Fibroblast of skin of back (primary cell): ENCODE measurements around the gene STAMBPL1.
A peak's percentile ranks its signal among the peaks of the same experiment; 100 is the strongest.

Experiments
- DNase-seq: peaks from one replicate; pipeline ENCODE4 v3.0.0-alpha.2; 2013

STAMBPL1 gene

DNA sequence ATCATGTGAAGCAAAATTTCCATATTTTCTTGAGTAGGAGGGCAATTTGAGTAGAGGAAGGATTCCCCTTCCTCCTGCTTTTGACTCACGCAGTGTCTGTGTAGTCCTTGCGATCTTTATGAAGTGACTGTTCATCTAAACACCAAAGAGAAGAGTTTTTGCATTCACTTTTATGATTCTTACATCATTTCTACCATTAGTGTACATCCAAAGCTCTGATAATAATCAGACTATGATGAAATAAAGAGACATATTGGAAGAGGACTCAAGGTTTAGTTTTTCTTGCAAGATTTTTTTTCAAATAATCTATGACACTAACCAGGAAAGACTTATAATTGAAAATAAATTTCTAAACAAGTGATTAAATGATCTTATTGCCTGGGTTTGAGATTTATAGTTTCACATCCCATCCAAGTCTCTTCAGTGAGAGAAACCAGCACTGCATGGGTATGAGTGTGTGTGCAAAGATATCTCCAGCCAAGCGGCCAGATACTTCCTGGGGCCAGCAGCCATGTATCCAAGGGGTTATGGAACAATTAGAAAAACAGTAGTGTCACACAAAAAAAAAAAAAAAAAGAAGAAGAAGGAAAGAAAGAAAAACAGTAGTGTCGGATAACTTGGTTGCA lies 74.5 kb downstream of the STAMBPL1 start:
- no peak for DNase-seq

DNA sequence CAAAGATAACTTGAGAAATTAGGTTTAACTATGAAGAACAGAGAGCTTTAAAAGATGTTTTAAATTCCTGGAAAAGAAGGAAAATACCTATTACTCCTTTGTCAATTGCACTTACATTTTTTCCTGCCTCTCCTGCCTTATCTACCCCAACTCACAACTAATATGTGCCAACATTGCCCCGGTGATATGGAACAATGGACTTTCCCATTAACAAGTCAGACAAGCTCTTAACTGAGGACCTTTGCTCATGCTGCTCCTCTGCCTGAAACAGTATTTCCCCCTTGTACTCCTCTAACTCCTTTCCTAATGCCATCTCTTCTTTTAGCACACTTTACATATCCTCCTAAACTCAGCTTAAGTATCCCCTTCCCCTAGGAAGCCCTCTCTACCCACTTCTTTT lies 77.3 kb downstream of the STAMBPL1 start:
- no peak for DNase-seq

DNA sequence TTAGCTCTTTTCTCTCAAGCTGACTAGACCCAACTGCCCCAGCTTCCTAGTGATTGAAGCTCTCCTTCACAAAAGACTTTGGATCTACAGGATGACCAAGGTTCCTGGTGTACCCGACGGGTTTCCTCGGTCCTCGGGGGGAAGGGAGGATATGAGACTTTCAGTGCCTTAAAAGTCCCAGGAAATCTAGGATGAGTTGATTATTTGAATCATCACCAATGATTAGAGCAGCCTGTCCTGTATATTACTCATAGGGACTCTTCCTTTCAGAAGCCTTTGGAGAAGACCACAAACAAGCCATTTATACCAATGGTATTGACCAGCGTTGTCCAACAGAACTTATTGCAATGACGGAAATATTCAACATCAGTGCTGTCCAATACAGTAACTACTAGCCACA lies 78.7 kb downstream of the STAMBPL1 start:
- no peak for DNase-seq

DNA sequence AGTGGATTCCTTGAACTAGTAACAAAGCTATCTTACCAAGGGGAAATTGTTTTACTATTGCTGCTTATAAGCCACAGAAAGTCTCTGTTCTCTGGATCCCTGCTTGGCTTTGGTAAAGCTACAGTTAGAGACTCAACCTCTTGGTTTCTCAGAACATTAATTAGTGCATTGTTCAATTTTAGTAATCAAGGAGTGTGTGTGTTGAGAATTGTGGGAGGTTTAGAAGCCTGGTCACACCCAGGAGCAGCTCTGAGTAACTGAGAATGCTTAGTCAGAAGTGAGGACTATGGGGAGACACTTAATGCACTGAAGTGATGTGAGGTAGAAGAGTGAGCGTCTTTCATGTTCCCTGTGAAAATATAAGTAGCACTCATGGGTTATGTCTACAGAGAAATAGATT lies 80.8 kb downstream of the STAMBPL1 start:
- DNase-seq: no peak

DNA sequence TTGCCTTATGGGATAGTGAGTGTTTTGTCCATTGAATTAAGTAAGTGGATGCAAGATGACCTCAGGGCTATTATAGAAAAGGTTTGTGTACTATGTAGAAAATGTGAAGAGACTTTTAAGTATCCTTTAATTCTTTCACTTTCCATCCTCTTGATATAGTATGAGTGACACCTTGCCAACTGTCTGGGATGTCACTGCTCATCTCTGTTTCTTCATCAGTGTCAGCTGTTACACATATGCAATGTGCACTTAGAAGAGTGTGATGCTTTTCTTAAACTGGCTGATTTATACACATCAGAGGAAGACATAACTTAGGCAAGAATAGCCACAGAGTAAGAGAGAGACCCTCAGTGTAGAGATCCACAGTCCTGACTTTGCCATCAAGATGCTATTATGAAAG lies 81.2 kb downstream of the STAMBPL1 start:
- no peak for DNase-seq

DNA sequence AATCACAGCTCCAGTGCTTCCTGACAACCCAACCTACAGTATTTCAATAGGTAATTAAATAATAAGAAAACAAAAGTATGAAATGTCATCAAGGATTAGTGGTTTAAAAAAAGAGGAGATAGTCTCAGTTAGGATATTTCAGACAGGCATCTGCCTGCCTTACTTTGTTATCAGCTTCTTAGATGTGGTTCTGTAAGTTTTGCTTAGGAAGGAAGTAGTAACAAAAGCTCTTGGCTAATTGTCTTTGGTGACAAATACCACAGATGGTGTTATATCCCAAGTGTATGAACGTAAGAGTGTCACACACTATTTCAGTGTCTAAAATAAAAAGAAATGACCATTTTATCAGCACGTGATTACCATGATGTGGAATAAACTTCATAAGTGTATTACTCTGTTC lies 82.3 kb downstream of the STAMBPL1 start:
- no peak for DNase-seq

DNA sequence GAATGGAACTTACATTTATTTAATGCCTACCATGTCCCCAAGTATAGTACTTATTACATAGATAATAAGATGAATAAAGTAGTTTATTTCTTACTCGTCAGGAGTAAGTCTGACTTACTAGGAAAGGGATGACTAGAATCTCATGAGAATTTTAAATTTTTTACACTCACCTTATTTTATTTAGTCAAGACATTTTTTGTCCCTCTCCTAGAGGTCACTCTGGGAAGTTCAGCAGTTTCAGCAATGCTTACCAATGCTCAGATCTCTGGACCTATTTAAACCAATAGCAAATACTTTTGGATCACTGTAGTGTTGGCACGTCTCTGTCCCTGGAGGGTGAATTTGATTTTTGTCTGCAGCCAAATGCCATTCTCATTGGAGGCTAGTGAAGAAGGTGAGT lies 83.3 kb downstream of the STAMBPL1 start:
- no peak for DNase-seq

DNA sequence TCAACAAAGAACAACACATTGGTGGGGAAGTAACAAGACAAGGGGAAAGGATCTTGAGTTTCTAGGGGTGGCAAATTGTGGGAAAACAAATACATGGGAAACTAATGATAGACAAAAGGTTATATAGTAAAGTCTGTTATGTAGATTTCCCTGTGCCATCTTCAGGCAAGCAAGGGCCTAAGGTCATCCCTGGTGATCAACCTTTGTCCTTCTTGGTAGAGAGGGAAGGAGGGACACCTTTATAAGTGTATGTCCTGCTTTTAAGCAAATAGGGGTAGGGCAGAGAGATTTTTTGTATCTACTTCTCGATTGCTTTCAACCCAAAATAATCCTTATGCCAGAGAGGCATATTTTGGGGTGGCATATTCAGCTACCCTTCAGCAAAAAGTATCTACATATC lies 84.3 kb downstream of the STAMBPL1 start:
- DNase-seq: no peak

DNA sequence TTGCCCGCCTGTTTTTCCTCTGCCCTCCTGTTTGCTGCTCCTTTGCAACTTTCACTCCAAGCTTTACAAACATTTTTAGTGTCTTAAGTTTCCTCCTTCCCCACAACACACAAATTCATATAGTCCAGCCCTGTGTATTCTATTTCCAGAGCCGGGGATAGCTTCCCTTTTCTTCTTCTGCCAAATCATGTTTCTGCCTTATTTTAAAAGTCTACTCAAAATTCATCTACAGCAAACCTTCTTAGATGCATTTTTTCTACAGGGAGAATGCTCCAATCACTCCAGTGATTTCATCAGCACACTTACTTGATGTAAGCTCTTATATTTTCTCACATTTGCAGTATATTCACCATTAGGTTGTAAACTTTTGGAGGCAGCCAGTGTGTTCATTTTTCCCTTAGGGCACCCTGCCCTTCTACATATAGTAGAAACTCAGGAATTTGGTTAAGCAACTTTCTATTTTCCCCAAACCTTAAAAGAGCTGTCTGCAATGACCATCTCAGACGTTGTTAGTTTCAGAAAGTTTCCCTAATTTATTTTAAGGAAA lies 84.9 kb downstream of the STAMBPL1 start:
- DNase-seq: no peak

DNA sequence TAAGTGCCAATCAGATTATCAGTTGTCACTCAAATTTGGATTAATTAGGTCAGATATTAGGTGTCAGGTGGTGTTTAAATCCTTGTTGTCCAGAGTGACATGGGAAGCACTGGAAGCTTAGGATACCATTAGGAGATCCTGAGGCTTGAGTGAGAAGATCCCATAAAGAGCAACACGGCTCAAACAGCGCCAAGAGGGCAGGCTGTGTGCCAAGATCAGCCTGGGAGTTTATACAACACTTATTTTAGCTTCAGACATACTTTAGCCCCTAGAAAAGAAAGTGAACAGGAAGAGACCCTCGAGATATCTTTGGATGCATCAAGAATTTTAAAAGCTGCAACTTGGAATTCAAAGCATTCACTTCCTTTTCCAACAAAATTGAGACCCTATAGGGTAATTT lies 86.8 kb downstream of the STAMBPL1 start:
- no peak for DNase-seq

DNA sequence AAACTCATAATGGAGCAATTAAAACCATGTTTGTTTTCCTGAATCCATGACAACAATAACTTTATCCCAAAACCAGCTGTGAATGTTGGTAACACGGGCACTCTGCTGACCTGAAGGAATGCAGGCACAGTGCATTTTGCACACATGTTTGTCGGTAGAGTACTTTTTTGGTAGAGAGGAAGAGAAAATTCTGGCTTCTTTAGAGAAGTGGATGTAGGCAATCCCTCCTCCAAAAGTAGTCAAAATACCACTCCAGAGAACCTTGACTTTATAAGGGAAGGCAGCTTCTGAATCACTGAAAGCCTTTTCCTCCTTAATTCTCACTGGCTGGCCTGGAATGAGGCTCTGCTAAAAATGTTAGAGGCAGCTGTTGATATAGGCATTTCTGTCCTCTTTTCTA lies 88.3 kb downstream of the STAMBPL1 start:
- peak; percentile 71 for DNase-seq

DNA sequence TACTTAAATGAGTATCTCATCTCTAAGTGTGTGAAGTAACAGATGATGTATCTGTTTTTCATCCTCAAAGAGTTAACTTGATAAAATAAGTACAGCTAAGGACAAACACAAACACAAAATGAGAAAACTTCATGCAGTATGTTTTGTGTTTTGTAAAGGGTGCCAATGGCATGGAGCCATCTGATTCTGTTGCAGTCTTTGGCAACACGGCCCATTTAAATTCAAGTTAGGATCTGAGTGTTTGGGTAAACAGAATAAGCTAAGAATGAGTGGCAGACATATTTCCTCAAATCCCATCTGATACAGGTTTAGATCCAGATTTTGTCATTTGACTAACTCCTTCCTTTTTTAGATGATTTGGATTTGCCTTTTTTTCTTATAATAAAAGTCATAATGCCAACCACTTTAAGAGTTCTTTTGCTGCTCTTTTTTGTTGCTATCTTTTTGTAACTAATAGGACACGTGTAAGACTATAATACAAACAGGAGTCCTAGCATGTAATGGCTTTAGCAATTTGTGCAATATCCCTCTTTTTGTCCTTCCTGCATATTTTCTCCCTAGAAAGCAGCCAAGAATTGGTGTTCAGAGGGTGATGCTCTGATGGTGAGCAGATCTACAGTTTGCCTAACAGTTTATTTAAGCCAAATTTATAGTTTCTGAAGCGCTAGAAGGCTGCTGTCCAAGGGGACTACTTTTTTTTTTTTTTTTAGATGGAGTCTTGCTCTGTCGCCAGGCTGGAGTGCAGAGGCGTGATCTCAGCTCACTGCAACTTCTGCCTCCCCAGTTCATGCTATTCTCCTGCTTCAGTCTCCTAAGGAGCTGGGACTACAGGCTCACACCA lies 91.4 kb downstream of the STAMBPL1 start:
- no peak for DNase-seq
